CD4-positive, alpha-beta T cell treated with Interleukin-15 for 4 hours (primary cell): ENCODE measurements around the gene VEZT.
"Not testable (repeated sequence)": the region's sequence is repeated elsewhere in the genome, so short reads cannot be mapped to it uniquely, and the experiment has no call there.

Experiments used
- DNase-seq: peaks from one replicate; pipeline ENCODE4 v3.0.0-alpha.2; 2020; ENCODE audit warnings: low spot score

The VEZT gene

GRCh38 chr12:95224202-95225170, 6.9 kb downstream of the VEZT start:
- no peak for DNase-seq

GRCh38 chr12:95225645-95226212, 8.1 kb downstream of the VEZT start:
- DNase-seq, result no peak

- DNase-seq, result no peak
These were observed 10.3 kb downstream of the VEZT start for GRCh38 chr12:95227818-95228356.

DNA sequence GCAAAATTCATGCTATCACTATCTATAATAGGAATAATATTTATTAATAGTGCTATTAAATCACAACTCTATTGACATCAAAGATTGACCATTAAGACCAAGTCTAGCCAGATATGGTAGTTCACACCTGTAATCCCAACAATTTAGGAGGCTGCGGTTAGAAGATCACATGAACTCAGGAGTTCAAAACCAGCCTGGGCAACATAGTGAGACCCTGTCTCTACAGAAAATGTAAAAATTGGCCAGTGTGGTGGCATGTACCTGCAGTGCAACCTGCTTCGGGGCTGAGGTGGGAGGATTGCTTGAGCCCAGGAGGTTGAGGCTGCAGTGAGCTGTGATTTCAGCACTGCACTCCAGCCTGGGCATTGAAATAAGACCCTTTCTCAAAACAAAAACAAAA, 11.0 kb downstream of the VEZT start:
- DNase-seq, result no peak

GRCh38 chr12:95229636-95230035, 12.0 kb downstream of the VEZT start:
- no peak for DNase-seq

- no peak for DNase-seq
These were observed 12.7 kb downstream of the VEZT start for GRCh38 chr12:95230313-95230712.

GRCh38 chr12:95231190-95231589, 13.6 kb downstream of the VEZT start:
- no peak for DNase-seq

DNA sequence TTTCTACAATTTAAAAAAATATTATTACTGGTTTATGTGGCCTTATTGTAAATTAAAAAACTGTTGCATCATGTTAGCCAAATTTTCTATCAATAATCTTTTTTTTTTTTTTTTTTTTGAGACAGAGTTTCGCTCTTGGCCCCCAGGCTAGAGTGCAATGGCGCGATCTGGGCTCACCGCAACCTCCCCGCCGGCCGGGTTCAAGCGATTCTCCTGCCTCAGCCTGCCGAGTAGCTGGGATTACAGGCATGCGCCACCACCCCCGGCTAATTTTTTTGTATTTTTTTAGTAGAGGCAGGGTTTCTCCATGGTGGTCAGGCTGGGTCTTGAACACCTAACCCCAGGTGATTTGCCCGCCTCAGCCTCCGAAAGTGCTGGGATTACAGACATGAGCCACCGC, 16.6 kb downstream of the VEZT start:
- DNase-seq, result not testable (repeated sequence)

DNA sequence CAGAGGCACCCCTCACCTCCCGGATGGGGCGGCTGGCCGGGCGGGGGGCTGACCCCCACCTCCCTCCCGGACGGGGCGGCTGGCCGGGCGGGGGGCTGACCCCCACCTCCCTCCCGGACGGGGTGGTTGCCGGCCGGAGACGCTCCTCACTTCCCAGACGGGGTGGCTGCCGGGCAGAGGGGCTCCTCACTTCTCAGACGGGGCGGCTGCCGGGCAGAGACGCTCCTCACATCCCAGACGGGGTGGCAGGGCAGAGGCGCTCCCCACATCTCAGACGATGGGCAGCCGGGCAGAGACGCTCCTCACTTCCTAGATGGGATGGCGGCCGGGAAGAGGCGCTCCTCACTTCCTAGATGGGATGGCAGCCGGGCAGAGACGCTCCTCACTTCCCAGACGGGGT, 18.0 kb downstream of the VEZT start:
- DNase-seq, result not testable (repeated sequence)

GRCh38 chr12:95237315-95237714, 19.7 kb downstream of the VEZT start:
- no peak for DNase-seq

DNA sequence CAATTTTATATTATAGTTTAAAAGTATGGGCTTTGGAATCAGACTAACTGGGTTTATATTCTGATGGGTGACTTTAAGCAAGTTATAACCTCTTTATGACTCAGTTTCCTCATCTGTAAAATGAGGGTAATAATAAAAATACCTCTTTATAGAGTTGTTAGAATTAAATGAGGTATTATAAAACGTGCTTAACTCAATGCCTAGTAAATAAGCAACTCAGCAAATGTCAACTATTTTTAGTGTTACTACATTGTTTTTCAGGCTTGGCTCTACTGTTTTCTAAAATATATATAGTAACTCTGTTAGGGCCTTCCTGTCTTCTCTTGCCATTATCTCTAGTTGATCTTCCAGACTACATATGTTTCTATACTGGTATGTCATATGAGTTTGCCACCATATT, 20.5 kb downstream of the VEZT start:
- no peak for DNase-seq

GRCh38 chr12:95239216-95239615, 21.6 kb downstream of the VEZT start:
- DNase-seq, result no peak

DNA sequence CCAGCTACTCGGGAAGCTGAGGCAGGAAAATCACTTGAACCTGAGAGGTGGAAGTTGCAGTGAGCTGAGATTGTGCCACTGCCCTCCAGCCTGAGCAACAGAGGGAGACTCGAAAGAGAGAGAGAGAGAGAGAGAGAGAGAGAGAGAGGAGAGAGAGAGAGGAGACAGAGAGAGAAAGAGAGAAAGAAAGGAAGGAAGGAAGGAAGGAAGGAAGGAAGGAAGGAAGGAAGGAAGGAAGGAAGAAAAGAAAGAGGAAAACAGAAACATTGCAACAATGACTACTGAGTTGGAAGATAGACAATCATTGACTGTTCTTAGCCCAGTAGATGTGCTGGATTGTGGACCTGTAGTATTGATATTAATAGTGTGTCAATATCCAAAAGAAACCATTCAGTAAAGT, 22.2 kb downstream of the VEZT start:
- not testable (repeated sequence) for DNase-seq

GRCh38 chr12:95240556-95240955, 22.9 kb downstream of the VEZT start:
- DNase-seq, result no peak

DNA sequence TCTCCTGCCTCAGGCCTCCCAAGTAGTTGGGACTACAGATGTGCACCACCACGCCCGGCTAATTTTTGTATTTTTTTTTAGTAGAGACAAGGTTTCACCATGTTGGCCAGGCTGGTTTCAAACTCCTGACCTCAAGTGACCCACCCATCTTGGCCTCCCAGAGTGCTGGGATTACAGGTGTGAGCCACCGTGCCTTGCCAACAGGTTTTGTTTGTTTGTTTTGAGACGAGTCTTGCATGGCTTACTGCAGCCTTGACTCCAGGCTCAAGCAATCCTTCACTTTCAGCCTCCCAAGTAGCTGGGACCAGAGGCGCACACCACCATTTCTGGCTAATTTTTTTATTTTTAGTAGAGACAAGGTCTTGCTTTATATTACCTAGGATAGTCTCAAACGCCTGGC, 23.5 kb downstream of the VEZT start:
- DNase-seq, result not testable (repeated sequence)

DNA sequence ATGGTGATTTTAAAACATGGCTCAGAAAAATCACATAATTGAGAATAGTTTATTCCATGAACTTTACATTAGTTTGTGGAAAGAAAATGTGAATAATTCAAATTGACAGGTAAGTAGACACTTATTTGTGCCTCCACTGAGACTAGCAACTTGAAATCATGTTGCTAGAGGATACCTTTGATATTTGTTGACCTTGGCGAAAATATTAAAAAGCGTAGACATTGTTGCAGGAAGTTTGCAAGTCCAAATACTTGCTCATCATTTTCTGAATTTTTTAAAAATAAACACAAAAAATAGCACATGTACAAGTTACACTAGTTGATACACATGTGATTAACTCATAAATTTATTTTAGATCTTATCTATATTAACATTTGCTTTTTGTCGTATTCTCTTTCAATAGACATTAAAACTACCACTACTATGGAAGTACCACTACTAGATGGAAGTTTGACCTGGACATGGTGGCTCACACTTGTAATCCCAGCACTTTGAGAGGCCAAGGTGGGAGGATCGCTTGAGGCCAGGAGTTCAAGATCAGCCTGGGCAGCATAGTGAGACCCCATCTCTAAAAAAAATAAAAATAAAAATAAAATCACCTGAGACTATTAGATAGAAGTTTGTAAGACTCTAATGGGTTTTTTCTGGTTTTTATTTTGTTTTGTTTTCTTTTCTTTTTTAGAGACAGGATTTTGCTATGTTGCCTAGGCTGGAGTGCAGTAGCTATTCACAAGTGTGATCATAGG, 24.3 kb downstream of the VEZT start:
- DNase-seq, result no peak

DNA sequence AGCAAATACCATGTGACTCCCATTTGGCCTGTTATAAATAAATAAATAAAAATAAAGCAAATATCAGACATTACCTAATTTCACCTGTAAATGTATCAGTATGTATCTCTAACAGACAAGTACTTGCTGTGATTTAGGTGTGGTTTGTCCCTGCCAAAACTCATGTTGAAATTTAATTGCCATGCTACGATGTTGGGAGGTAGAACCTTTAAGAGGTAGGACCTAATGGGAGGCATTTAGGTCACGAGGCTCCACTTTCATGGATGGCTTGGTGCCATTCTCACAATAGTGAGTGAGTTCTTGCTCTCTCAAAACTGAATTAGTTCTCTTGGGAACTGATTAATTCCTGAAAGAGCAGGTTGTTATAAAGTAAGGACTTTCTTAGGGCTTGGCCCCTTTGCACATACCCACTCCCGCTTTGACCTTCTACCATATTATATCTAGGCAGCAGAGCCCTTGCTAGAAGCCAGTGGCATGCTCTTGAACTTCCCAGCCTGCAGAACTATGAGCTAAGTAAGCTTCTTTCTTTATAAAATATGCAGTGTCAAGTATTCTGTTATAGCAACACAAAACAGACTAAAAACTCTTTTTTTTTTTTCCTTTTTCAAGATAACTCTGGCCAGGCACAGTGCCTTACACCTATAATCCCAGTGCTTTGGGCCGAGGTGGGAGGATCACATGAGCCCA, 26.0 kb downstream of the VEZT start:
- no peak for DNase-seq

- no peak for DNase-seq
These were observed 26.7 kb downstream of the VEZT start for GRCh38 chr12:95244350-95244749.

DNA sequence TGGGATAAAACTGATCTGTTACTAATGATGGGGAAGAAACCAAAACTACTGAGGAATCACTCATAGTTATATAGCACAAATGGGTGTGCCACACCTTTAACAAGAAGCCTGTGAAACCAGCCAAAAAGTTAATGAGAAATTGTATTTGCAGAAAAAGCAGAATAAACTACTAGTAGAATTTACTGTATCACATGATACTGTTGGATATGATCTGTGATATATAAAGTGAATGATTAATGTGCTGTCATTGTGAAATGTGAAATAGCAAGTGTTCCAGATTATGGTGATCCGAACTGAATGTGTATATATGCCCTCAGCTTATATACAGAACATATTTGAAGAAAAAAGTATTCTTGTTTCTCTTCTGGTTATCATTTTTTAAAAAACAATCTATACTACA, 30.5 kb downstream of the VEZT start:
- no peak for DNase-seq

- no peak for DNase-seq
These were observed 31.2 kb downstream of the VEZT start for GRCh38 chr12:95248604-95249360.

- no peak for DNase-seq
These were observed 35.8 kb downstream of the VEZT start for GRCh38 chr12:95253386-95253785.
